GM19035 (cell line): ENCODE results near the gene PPP1R15A.
"Not testable (repeated sequence)": the region's sequence is repeated elsewhere in the genome, so short reads cannot be mapped to it uniquely, and the experiment has no call there.

Experiments used
- ATAC-seq: cut with Tn5 transposase; IDR thresholded peaks from one replicate; pipeline ENCODE4 v1.9.1; 2021; ENCODE audit not compliant: unreplicated experiment

PPP1R15A gene

DNA sequence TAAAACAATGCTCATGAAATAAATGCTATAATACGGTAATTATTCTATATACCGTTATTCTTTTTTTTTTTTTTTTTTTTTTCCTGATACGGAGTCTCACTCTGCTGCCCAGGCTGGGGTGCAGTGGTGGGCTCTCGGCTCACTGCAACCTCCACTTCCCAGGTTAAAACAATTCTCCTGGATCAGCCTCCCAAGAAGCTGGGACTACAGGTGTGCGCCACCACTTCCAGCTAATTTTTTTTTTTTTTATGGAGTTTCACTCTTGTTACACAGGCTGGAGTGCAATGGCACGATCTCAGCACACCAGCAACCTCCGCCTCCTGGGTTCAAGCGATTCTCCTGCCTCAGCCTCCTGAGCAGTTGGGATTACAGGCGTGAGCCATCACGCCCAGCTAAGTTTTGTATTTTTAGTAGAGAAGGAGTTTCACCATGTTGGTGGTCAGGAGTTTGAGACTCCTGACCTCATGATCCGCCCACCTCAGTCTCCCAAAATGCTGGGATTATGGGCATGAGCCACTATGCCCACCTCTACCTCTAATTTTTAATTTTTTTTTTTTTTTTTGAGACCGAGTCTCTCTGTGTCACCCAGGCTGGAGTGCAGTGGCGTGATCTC is 6.9 kb downstream of the PPP1R15A start:
- ATAC-seq: no peak

DNA sequence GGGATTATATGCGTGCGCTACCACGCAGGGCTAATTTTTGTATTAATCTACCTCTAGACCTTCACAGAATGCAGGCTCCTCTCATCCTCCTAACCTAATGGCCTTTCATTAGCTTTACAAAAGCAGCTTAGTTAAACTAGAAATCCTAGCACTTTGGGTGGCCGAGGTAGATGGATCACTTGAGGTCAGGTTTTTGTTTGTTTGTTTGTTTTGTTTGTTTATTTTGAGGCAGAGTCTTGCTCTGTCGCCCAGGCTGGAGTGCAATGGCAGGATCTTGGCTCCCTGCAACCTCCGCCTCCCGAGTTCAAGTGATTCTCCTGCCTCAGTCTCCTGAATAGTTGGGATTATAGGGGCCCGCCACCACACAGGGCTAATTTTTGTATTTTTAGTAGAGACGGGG is 7.5 kb downstream of the PPP1R15A start:
- not testable (repeated sequence) for ATAC-seq

DNA sequence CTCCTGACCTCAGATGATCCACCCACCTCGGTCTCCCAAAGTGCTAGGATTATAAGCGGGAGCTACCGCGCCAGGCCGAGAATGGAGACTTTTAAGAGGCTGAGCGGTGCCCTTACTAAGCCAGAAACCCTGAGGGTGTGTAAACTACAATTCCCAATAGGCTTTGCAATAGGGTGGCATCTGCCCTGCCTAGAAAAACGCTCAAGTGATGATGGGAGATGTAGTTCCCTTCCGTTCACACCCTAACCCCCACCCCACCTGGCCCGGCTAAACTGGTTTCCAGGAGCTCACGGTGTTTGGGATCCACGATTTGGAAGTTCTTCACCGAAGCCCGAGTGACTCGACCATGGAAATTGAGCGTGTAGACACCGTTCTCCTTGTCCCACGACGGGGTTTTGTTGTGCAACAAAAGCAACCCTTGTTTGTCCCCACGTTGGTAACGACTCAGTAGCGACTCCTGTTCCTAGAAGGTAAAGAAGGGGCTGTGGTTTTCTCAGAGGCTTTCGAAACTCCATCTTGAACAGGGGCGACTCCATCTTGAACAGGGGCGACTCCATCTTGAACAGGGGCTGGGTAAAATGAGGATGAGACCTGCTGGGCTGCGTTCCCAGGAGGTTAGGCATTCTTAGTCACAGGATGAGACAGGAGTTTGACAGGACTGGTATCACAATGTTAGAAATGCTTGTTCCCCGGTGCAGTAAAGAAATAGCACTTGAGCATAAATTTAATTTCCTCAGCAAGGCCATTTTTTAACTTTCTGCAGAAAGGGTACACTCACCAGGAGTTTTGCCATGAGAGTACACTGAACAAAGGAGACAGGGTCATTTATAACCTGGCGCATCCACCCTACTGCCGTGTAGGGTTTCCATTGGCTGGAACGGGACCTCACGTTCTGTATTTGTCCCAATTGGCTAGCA is 9.8 kb downstream of the PPP1R15A start:
- no peak for ATAC-seq

DNA sequence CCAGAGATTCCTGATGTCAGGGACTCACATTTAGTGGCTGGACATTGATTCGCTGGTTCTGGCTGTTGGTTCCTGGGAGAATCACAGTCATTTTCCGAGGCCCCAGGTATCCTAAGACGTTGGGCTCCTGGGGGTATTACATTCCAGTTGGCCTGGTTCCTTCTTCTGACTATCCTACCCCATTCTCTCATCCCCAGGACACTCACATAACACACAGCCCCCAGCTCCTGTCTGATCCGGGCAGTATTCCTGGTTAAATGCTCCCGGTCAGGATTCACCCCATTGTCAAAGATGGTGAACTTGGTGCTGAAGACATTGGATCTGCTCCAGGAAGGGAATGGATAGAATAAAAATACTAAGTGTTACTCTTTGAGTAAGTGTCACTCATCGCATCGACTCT is 11.5 kb downstream of the PPP1R15A start:
- no peak for ATAC-seq

DNA sequence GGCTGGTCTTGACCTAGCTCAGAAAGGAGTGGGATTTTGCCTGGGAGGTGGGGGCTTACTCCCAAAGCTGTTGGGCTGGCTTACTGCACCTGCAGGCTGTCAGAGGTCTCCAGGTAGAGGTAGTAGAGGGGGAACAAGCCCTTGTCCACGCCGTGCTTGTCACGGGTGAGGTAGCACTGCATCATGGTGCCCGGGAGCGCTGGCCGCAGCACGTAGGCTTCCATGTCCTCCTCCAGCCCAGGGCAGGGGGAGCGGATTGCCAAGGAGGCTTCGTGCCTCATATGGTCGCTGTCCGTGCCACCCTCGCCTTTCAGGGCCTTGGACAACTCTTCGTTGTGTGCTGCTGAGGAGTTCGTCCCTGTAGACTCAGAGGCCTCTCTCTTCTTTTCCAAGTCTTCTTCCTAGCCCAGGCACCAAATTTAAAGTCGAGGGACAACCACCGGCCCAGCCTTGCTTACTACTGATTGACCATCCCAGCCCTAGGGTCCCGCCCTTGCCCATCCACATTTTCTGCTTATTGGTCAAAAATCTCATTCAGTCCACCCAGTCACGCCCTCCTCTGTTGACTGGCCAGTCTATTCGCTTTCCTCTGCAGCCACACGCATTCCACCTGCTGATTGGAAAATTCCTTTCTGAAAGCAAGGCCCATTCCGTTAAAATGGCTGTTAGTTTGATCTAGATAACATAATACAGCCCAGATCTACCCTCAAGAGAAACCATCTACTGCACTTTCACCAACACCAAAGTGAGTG is 15.8 kb downstream of the PPP1R15A start:
- no peak for ATAC-seq

DNA sequence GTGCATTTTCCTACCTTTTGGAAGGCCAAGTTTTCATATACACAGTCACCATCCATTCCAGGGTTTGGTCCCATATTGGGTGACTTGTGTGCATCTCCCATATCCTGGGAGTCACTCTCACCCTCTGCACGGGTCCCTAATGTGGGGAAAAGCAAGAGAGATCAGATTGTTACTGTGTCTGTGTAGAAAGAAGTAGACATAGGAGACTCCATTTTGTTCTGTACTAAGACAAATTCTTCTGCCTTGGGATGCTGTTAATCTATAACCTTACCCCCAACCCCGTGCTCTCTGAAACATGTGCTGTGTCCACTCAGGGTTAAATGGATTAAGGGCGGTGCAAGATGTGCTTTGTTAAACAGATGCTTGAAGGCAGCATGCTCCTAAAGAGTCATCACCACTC is 17.3 kb downstream of the PPP1R15A start:
- ATAC-seq: not testable (repeated sequence)

DNA sequence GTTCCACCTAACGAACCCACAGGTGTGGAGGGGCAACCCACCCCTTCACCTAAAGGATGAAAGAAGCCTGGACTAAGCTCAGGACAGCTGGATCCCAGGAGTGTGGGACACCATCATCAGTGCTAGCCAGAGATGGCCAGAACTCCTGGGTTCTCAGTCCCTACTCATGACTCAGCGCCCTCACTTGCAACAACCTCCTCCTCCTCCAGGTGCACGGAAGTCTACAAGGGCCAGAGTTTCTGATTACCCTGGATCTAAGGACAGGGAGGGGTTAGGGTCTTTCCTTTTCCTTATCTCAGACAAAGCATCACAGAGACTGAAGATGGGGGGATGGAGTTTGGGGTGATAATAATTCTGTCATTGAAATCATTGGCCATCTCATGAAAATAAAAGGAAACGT is 18.3 kb downstream of the PPP1R15A start:
- no peak for ATAC-seq

DNA sequence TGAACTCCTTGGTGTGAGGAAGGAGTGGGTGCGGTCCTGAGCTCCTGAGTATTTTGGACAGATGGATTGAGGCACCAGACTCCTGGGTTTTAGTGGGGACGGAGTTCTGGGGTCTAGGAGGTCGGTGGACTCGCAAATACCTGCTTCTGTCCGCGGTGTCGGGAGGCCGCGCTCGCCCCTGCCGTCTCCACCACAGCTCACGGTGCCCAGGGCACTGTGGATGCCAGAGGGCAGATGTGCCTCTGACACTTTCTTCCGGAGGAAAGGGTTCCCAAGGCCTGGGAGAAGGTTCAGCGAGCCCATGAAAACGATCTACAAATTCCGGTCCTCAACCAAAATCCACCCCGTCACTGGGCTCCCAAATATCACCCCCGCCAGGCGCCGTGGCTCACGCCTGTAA is 23.0 kb downstream of the PPP1R15A start:
- ATAC-seq: no peak

DNA sequence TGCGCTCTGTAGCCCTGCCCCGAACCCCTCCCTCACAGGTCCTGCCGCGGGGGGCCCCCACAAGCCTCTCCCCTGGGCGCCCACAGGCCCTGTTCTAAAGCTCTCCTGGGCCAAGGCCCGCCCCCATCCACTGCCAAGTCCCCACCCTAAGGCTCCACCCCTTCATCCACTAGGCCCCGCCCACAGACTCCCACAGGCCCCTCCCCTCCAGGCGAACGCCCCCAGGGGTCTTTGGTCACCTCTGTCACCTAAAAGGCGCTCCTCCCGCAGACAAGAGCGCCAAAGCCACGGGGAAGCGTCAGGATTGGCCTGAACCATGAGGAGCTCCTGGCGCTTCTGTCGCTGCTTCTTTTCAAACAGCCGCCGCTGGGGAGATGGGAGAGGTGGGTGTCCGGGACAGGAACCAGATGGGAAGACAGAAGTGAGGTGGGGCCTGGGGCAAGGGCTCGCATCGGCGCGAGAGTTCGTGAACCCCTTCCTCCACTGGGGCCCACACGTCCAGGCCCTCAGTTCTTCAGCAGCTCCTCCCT is 24.0 kb downstream of the PPP1R15A start:
- ATAC-seq: no peak

DNA sequence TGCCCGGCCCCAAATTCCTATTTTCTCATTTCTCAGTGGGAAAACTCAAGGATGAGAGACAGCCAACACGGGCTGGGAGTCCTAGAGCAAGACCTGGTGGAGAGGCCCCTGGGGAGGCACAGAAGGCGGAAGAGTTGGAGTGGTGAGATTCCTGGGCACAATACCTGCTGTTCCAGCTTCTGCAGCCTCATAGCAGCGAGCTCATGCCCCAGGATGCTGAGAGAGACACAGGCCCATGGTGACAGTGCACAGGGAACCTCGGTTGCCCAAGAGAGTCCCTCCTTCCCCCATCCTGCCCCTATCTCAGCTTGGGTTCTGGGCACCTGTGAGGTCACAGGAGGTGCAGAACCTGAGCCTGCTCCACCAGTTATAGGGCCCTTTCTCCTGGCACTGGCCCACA is 25.0 kb downstream of the PPP1R15A start:
- no peak for ATAC-seq

DNA sequence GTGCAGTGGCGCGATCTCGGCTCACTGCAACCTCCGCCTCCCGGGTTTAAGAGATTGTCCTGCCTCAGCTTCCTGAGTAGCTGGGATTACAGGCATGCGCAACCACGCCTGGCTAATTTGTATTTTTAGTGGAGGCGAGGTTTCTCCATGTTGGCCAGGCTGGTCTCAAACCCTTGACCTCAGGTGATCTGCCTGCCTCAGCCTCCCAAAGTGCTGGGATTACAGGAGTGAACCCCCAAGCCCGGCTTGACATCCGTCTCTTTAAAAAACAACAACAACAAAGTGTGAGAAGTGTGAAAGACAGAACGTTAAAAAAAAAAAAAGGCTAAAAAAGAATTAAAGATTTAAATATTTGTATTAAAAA is 27.1 kb downstream of the PPP1R15A start:
- not testable (repeated sequence) for ATAC-seq

DNA sequence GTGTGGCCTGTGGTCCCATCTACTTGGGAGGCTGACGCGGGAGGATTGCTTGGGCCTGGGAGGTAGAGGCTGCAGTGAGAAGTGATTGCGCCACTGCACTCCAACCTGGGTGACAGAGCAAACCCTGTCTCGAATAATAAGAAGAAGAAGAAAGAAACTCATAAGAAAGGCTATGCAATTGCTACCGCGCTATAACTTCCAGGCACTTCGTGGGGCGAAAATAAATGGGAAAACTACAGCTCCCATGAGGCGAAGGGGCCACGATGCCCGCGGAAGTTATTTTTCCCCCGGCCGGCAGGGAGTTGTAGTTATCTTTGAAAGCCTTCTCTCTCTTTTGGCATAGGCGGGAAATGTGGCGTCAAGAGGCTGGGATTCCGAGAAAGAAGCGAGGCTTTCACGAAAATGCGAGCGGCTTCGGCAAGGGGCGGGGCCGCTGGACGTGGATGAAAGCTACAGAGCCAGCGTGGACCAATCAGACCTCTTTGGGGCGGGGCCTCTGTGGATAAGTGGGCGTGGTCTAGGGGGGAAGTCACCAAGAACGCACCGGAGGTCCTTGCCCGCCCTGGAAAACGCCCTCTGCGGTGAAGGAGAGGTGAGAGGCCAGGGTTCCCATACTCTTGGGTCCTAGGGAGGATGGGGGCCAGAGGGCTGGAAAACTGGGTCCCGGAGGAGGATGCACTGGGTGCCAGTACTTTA is 27.7 kb downstream of the PPP1R15A start, which contains the start of gene NUCB1:
Gene NUCB1 (plus strand): TSS at position 532 of the 696 bp plus-strand sequence. CDS start 485 bp downstream, outside the sequence.
- ATAC-seq: peak; percentile 95

DNA sequence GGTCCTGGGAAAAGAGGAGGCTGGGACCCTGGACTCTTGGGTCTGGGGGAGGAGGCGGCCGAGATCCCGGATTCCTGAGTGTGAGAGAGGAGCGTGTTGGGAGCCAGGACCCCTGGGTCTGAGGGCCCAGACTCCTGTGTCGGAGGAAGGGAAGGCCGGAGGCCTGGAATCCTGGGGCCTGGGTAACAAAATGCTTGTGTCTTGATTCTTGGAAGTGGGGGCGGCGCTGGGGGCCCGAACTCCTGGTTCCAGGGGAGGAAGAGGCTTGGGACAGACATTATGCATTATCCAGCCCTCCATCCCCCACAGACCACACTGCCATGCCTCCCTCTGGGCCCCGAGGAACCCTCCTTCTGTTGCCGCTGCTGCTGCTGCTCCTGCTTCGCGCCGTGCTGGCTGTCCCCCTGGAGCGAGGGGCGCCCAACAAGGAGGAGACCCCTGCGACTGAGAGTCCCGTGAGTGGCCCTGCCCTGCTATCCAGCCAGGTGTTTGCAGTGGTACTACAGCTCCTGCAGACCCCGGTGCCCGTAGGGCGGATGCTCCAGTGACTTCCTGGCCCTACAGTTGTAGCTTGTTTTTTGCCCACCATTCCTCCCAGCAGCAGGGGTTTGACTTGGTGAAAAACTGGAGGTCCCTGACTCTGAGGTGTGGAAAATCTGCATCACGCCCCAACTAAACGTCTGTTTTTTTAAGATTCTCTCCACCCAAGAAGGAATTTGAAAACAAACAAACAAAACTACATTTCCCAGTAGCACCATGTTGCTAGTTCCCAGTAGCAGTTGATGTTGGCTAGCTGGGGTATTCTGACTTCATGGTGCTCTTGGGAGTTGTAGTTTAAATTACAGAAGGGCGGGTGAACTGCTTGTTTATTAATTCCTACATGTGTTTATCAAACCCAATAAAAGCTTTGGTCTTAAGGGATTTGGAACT is 28.5 kb downstream of the PPP1R15A start:
- no peak for ATAC-seq

DNA sequence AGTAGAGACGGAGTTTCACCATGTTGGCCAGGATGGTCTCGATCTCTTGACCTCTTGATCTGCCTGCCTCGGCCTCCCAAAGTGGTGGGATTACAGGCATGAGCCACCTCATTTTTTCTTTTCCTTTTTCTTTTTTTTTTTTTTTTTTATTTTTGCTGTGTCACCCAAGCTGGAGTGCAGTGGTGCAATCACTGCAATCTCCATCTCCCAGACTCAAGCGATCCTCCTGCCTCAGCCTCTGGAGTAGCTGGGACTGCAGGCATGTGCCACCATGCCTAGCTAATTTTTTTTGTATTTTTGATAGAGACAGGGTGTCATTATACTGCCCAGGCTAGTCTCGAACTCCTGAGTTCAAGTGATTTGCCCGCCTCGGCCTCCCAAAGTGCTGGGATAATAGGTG is 30.1 kb downstream of the PPP1R15A start:
- not testable (repeated sequence) for ATAC-seq

DNA sequence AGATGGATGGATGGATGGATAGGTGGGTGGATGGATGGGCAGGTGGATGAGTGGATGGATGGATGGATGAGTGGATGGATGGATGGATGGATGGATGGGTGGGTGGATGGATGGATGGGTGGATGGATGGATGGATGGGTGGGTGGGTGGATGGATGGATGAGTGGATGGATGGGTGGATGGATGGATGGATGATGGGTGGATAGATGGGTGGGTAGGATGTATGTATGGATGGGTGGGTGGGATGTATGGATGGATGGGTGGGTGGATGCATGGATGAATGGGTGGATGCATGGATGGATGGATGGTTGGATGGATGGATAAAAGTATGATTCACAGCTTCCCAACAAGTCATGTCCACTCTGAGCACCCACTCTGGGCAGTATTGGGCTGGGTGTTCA is 31.6 kb downstream of the PPP1R15A start:
- not testable (repeated sequence) for ATAC-seq

DNA sequence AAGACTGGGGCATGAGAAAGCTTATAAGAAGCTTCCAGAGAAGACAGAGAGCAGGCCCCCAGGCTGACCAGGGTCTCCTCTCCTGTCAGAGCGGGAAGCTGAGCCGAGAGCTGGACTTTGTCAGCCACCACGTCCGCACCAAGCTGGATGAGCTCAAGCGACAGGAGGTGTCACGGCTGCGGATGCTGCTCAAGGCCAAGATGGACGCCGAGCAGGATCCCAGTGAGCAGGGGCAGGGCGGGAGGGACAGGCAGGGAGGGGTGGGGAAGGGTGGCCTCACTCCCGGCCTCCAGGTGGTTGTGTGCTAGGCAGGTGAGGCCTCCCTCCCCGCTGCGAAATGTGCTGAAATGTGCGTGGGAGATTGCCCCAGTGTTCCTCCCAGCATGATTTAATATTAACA is 33.4 kb downstream of the PPP1R15A start:
- no peak for ATAC-seq

DNA sequence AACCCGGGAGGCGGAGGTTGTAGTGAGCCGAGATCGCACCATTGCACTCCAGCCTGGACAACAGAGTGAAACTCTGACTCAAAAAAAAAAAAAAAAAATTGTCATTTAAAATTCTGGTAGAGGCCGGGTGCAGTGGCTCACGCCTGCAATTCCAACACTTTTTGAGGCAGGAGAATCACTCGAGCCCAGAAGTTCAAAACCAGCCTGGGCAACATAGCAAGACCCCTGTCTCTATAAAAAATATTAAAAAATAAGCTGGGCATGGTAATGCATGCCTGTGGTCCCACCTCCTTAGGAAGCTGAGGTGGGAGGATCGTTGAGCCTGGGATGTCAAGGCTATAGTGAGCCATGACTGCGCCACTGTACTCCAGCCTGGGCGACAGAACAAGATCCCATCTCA is 34.1 kb downstream of the PPP1R15A start:
- no peak for ATAC-seq

DNA sequence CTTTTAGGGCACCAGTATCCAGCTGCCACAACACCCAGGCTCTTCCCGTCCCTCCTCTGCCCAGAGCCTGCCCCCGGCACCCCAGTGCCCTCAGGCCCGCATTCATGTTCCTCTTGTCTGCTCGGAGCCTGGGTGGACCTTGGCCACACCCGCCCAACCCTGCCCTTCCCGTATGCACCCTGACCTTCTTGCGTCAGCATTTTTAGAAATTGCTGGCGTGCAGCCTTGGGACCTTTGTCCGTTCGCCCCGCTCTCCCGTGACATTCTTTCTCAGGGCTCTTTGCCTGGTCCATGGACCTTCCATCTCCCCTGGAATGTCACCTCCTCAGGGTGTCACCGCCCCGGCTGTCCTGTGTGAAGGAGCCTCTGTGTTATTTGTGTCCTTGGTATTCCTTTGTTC is 35.5 kb downstream of the PPP1R15A start:
- ATAC-seq: no peak

DNA sequence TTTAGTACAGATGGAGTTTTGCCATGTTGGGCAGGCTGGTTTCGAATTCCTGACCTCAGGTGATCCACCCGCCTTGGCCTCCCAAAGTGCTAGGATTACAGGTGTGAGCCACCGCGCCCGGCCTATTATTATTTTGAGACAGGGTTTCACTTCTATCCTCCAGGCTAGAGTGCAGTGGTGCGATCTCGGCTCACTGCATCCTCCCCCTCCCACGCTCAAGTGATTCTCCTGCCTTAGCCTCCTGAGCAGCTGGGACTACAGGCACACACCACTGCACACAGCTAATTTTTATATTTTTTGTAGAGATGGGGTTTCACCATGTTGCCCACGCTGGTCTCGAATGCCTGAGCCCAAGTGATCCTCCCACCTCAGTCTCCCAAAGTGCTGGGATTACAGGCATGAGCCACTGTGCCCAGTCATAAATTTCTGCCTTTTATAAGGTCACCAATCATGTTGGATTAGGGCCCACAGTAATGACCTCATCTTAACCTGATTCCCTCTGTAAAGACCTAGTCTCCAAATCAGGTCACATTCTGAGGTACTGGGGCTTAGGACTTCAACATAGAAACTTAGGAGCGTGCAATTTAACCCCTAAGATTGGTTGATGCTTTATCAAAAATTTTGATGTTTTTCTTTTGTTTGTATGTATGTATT is 37.3 kb downstream of the PPP1R15A start:
- ATAC-seq: not testable (repeated sequence)
